ENCODE results near the gene EIPR1.
A peak's percentile ranks its signal among the peaks of the same experiment; 100 is the strongest.
"Not testable (repeated sequence)": the region's sequence is repeated elsewhere in the genome, so short reads cannot be mapped to it uniquely, and the experiment has no call there.

The EIPR1 gene

DNA sequence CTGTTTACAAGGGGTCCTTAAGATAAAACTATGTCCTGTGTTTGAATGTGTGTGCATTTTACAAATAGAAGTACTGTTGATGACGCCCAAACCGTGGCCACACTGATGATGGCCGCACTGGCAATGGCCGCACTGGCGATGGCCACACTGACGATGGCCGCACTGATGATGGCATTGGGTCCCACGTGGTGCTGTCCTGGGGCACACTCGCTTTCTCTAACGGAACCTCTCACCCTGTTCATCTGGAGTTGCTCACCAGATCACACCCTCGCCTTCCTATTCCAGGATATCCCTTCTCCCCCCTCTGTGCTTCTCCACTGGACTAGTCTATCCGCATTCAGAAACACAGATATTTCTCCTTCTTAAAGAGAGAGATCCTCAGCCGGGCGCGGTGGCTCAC, 192.4 kb downstream of the EIPR1 start:
- no peak for DNase-seq

DNA sequence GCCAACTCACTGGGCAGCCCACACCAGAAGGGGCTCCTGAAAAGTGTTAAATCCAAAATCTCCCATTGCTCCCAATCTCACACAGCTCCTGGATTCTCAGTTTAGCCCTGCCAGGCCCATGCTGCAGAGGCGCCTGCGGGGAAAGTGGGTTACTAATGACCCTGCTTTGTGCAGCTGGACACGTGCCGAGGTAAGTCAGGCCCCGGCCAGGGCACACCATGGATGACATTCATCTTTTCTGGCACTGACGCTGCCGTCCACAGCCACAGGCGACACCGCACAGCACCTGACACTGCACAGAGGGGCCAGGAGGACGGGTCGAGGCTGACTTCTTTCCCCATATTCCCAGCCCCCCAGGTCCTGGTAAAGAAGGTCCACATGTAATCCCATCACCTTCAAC, 193.5 kb downstream of the EIPR1 start:
- DNase-seq: no peak

DNA sequence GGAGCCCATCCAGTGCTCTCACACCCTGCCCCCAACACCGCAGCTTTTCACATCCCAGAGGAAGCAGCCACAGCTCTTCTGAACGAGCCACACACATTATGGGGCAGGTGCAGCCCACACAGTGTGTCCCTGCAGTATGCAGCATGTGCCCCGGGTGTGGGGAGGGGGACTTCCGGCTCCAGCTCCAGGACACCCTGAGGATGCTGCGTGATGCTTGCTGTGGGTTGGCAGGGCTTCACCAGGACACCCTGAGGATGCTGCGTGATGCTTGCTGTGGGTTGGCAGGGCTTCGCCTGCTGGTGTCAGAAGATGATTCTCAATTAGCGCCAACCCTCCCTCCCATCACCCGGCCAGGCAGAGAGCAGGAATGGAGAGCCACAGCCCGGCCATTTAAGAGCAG, 193.9 kb downstream of the EIPR1 start:
- no peak for DNase-seq

DNA sequence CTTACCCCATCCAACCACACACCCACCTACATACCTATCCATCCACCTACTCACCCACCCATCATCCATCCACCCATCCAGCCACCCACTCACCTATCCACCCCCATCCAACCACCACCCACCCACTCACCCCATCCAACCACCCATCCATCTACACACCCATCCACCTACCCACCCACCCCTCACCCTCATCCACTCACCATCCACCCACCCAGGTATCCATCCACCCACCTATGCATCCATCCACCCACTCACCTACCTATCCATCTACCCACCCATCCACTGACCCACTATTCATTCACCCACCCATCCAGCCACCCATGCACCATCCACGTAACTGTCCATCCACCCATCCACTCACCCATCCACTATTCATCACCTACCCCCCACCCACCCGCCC, 194.8 kb downstream of the EIPR1 start:
- no peak for DNase-seq

- DNase-seq: no peak
Measured at GRCh38 chr2:3181416-3182010, 196.1 kb downstream of the EIPR1 start.

GRCh38 chr2:3180909-3181221, 196.8 kb downstream of the EIPR1 start:
- DNase-seq: not testable (repeated sequence)

DNA sequence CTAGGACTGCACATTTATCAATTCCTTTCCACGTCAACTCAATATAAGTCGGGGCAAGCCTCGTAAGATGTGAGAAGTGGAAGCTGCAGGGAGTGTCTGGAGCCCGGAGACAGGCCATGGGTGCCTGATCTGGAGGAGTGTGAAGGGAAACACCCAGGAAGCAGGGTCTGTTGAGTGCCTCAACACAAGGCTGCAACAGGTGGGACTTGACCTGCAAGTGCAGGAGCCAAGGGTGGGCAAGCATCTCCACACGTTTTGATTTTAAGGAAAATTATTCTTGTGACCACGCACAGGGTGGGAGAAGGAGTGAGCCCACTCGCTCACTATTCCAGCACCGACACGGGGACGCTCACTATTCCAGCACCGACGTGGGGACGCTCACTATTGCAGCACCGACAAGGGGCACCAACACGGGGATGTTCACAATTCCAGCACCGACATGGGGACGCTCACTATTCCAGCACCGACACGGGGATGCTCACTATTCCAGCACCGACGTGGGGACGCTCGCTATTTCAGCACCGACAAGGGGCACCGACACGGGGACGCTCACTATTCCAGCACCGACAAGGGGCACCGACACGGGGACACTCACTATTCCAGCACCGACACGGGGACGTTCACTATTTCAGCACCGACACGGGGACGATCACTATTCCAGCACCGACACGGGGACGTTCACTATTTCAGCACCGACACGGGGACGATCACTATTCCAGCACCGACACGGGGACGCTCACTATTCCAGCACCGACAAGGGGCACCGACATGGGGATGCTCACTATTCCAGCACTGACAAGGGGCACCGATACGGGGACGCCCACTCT, 197.3 kb downstream of the EIPR1 start:
- no peak for DNase-seq

DNA sequence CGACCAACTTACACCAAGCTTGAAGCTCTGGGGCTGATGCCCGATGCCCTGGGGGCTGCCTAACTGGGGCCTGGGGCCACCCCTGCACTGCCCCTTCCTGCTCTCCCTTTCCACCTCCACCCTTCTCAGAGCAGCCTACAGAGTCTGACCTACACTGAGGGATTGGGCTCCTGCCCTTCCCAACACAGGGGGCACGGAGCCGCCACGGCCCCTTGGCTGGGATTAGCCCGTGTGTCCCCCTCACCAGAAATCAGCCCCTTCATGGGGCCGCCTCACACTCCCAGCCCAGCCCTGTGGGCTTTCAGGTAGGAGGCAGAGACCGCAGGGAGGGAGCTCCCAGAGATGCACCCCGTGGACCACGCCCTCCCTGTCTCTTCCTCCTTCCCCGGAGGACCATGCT, 198.0 kb downstream of the EIPR1 start:
- no peak for DNase-seq

DNA sequence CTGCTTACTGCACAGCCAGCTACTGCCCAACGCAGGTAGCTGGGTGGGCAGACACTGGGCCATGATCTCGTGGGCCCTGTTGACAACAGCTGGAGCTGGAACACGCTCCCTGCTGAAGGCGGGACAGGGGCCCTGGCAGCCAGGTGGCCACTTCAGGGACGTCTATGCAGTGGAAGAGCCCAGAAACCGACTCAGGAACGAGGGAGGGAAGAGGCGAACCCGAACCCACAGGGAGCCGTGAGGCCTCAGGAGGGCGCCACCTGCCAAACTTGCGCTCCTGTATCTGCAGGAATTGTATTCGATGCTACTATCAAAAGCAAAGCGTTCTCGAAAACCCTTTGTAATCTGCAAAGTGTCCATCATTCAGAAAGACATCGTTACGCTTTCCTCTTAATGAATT, 198.4 kb downstream of the EIPR1 start:
- DNase-seq: peak; percentile 28

GRCh38 chr2:3178578-3179031, 199.0 kb downstream of the EIPR1 start:
- no peak for DNase-seq

- DNase-seq: no peak
Measured at GRCh38 chr2:3177891-3178577, 199.6 kb downstream of the EIPR1 start.

- no peak for DNase-seq
Measured at GRCh38 chr2:3176869-3177255, 200.8 kb downstream of the EIPR1 start.

DNA sequence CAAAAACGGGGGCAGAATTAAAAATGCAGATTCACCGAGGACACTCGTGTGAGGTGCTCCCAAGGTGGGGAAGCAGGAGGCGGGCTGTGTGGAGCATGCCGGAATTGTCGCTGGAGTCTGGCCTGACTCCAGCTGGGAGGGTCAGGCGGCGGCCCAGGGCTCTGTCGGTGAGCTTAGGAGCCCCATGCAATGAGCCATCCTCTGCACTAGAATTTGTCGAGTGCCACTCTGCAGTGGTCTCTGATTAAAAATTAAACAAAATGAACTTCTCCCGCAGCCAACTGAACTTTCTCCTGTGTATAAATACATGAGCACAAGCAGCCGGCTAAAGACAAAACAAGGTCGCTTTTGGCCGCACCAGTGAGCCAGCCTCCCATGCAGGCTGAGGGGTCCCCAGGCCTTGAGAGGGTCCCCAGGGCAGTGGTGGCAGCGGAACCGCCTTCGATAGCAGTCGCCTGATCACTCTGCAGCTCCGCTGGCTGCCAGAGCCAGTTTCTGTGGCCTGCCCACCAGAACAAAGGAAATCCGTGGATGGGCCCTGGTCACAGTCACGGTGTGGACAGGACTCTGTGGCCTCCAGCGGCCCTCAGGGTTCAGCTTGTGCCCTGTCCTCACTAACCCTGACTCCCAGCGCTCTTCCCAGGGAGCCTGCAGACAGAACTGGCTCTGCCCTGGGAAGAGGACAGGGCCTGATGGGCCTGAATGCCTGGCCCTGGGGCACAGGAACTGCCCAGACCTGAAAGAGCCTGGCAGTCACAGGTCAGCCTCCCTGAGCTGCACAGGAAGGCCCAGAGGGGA, 201.3 kb downstream of the EIPR1 start:
- no peak for DNase-seq

DNA sequence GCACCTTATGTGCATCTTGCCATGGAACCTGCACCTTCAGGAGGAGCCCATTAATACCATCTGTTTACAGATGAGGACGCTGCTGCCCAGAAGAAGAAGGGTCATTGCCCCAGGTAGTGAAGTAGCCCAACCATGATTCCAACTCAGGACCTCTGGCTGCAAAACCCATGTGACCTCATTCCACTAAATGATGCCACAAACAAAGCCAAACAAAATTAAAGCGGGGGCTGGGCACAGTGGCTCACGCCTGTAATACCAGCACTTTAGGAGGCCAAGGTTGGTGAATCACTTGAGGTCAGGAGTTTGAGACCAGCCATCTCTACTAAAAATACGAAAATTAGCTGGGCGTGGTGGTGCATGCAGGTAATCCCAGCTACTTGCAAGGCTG, 202.1 kb downstream of the EIPR1 start:
- DNase-seq: no peak

DNA sequence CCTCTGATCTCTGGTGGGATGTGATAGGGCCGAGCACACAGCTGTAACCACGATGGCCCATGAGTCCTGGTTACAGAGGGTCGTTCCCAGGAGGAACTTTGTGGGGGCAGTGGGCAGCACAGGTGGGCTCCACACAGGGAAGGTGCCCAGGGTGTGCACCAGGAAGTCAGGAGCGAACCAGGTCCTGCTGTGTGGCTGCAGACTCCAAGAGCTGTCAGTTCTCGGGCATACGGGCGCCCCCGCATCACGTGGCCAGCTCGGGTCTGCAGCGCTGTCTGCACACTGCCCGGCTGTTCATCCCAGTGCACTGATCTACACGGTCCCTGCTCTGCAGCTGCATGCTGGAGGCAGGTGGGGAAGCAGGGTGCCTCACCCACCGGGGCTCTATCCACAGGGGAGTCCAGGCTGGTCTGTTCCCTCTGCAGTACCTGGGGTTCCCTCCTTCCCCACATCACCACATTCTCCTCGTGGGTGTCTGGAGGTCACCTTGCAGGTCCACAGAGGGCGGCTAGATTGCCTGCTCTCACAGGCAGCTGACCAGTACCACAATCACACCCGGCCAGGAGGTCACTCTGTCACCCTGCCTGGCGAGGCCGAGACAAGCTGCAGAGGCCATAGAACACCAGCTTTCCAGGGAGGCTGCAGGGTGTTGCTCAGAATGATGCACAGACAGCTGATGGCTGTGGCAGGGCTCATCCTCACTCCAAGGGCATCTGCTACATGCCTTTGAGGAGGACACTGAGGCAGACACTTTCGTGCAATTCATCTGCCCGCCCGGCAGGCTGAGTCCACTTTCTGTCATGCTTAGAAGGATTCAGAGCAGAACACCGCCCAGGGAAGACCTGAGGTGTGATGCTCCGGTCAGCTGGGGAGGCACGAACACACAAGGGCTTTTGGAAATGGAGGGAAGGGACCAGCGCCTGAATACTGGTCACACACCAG, 202.7 kb downstream of the EIPR1 start:
- DNase-seq: no peak

- DNase-seq: no peak
Measured at GRCh38 chr2:3173031-3173430, 204.6 kb downstream of the EIPR1 start.

- DNase-seq: no peak
Measured at GRCh38 chr2:3172265-3172935, 205.2 kb downstream of the EIPR1 start.

DNA sequence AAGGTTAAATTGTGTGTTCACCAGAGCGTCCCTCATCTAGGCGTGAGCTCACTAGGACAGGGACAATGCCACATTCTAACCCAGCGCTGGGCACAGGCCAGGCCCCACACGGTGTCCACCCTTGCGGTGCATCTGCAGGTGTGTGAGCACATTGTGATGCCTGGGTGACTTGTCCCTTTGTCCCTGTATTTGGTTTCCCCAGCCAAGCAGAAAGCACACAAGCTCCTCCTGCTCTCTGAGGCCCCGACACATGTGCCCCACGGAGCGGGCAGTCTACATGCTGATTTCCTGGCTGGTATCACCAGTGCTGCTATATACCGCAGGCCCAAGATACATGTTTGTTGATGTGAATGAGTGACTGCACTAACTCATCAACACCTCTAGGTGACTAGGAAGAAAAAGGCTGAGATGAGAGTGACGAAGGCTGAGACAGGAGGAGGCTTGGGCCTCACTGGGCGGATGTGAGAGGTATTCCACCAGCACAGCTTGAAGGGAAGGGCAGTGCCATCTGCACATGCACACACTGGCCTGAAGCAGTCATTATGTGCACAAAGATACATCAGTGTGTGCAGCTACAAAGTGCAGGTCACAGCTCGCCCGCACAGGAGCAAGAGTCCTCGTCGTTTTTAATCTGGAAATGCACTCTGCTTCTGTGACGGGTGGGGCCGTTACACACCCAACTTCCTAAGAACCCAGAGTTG, 205.9 kb downstream of the EIPR1 start:
- no peak for DNase-seq

GRCh38 chr2:3170792-3171455, 206.7 kb downstream of the EIPR1 start:
- DNase-seq: no peak

GRCh38 chr2:3169106-3169870, 208.3 kb downstream of the EIPR1 start:
- DNase-seq: no peak

All from stimulated activated CD4-positive, alpha-beta T cell treated with anti-CD3 and anti-CD28 coated beads, Interleukin-4, amount 100 ng/mL, for 24 hours (primary cell).